ENCODE results near the gene FBXO48. TPM values are rescaled to one million over a fixed set of nuclear protein-coding genes. Genes with fewer than 3 reads are reported as not detected.

FBXO48 gene
- total RNA-seq, 1 experiment from 2014 or later: 1.7 TPM

GRCh38 chr2:68512966-68513365, 45.9 kb upstream of the FBXO48 start:
- Mint-ChIP-seq H3K4me3 (ENCODE audit: unreplicated experiment) (no peak overlapping the region), H3K36me3 (ENCODE audit: insufficient read depth, unreplicated experiment) (no peaks in the 10 kb centered on the region), H3K9me3 (ENCODE audit: unreplicated experiment) (no peaks in the 10 kb centered on the region), H3K27me3 (ENCODE audit: insufficient read depth, unreplicated experiment) (no peaks in the 10 kb centered on the region), H3K27ac (ENCODE audit: low read depth, unreplicated experiment) (no peak overlapping the region), H3K4me1 (ENCODE audit: insufficient read depth, unreplicated experiment) (no peaks in the 10 kb centered on the region)
- no TSS peak for BruUV-seq (replicated peaks)
- ChIA-PET CTCF (interaction anchor here (1.1 kb wide), 1 partner anchor 82 kb away, joined by 5 read pairs; no protein-coding TSS in a partner anchor), POLR2A (interaction anchor here (1.0 kb wide), 1 partner anchor 11 kb away, joined by 3 read pairs; no protein-coding TSS in a partner anchor)
- TF ChIP-seq CTCF (IDR thresholded peaks at IDR 0.05; ENCODE audit: unreplicated experiment): no peak
- intact Hi-C loops (cut with micrococcal nuclease): no loop called here
- DNase-seq (ENCODE audit: unreplicated experiment): no peak

- no peaks in the 10 kb centered on the region for H3K4me1 Mint-ChIP-seq (ENCODE audit: insufficient read depth, unreplicated experiment)
- CTCF ChIA-PET: interaction anchor here (1.1 to 1.4 kb wide), 2 partner anchors 83 to 197 kb away, joined by 3 to 5 read pairs; no protein-coding TSS in a partner anchor
- TF ChIP-seq CTCF (IDR thresholded peaks at IDR 0.05; ENCODE audit: unreplicated experiment): no peak
- H3K4me3 Mint-ChIP-seq (ENCODE audit: unreplicated experiment): no peak overlapping the region
- POLR2A ChIA-PET: interaction anchor here (1.0 kb wide), 1 partner anchor 11 kb away, joined by 3 read pairs; no protein-coding TSS in a partner anchor
- H3K27me3 Mint-ChIP-seq (ENCODE audit: insufficient read depth, unreplicated experiment): no peaks in the 10 kb centered on the region
- DNase-seq (ENCODE audit: unreplicated experiment): no peak
- no peaks in the 10 kb centered on the region for H3K9me3 Mint-ChIP-seq (ENCODE audit: unreplicated experiment)
- intact Hi-C loops (cut with micrococcal nuclease): no loop called here
- H3K36me3 Mint-ChIP-seq (ENCODE audit: insufficient read depth, unreplicated experiment): no peaks in the 10 kb centered on the region
- H3K27ac Mint-ChIP-seq (ENCODE audit: low read depth, unreplicated experiment): no peak overlapping the region
- no TSS peak for BruUV-seq (replicated peaks)
These were observed 45.2 kb upstream of the FBXO48 start for GRCh38 chr2:68512326-68512725.

DNA sequence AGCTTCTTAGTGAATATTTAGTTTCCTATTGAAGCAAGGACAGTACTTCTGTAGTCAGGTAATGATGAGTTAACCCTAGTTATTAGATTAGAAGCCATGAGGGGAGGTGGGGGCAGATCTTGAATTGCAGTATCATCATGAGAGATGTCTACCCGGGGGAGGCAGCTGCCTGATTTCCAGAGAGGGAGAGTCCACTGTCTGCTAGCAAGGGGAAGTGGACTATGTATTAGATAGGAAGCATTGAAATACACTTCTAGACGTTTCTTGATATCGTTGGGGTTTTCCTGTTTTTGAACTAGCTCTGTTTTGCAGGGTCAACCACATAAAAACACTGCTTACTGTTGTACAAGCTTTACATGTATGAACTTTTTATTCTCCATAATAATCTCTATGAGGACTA, 39.1 kb upstream of the FBXO48 start:
- CTCF ChIA-PET: no interaction called here
- POLR2A ChIA-PET: interaction anchor here (1.2 kb wide), 1 partner anchor 8 kb away, joined by 3 read pairs; no protein-coding TSS in a partner anchor
- BruUV-seq (replicated peaks): no TSS peak

DNA sequence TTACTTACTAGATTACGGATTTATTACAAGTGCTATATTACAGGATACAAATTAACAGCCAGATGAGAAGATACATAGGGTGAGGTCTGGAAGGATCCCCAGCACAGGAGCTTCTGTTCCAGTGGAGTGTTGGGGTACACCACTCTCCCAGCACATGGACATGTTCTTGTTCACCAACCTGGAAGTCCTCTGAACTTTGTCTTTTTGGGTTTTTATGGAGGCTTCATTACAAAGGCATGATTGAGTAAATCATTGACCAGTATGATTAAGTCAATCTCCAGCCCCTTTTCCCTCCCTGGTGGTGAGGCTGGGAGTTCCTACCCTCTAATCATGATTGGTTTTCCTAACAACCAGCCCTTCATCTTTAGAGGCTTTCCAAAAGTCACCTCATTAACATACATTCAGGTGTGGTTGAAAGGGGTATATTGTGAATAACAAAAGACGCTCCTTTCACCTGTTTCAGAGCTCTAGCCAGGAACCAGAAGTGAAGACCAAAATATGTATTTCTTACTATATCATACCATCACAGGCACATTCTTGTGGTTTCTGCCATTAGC, 38.6 kb upstream of the FBXO48 start:
- ChIA-PET CTCF (no interaction called here), POLR2A (interaction anchor here (1.2 kb wide), 1 partner anchor 8 kb away, joined by 3 read pairs; no protein-coding TSS in a partner anchor)
- DNase-seq (ENCODE audit: unreplicated experiment): no peak
- no peaks in the 10 kb centered on the region for H3K9me3 Mint-ChIP-seq (ENCODE audit: unreplicated experiment)
- no peaks in the 10 kb centered on the region for H3K27me3 Mint-ChIP-seq (ENCODE audit: insufficient read depth, unreplicated experiment)
- H3K4me3 Mint-ChIP-seq (ENCODE audit: unreplicated experiment): no peak overlapping the region
- H3K4me1 Mint-ChIP-seq (ENCODE audit: insufficient read depth, unreplicated experiment): no peaks in the 10 kb centered on the region
- no peaks in the 10 kb centered on the region for H3K36me3 Mint-ChIP-seq (ENCODE audit: insufficient read depth, unreplicated experiment)
- H3K27ac Mint-ChIP-seq (ENCODE audit: low read depth, unreplicated experiment): no peak overlapping the region
- intact Hi-C loops (cut with micrococcal nuclease): no loop called here
- no TSS peak for BruUV-seq (replicated peaks)
- TF ChIP-seq CTCF (IDR thresholded peaks at IDR 0.05; ENCODE audit: unreplicated experiment): no peak

More for the DNA sequence above, 39.1 kb upstream of the FBXO48 start:
- intact Hi-C loops (cut with micrococcal nuclease): no loop called here
- Mint-ChIP-seq H3K9me3 (ENCODE audit: unreplicated experiment) (no peaks in the 10 kb centered on the region), H3K4me3 (ENCODE audit: unreplicated experiment) (no peak overlapping the region), H3K4me1 (ENCODE audit: insufficient read depth, unreplicated experiment) (no peaks in the 10 kb centered on the region), H3K27ac (ENCODE audit: low read depth, unreplicated experiment) (no peak overlapping the region), H3K27me3 (ENCODE audit: insufficient read depth, unreplicated experiment) (no peaks in the 10 kb centered on the region), H3K36me3 (ENCODE audit: insufficient read depth, unreplicated experiment) (no peaks in the 10 kb centered on the region)
- no peak for DNase-seq (ENCODE audit: unreplicated experiment)
- no peak for TF ChIP-seq CTCF (IDR thresholded peaks at IDR 0.05; ENCODE audit: unreplicated experiment)
